NCI-H2196 (cell line): Measurements from ENCODE around the gene ZNF425.
"Not testable (repeated sequence)": the region's sequence is repeated elsewhere in the genome, so short reads cannot be mapped to it uniquely, and the experiment has no call there.

Experiments used
- DNase-seq: peaks from one replicate; lab custom pipeline; 2025; ENCODE audit not compliant: unreplicated experiment; lab: John Stamatoyannopoulos, UW

Gene ZNF425

DNA sequence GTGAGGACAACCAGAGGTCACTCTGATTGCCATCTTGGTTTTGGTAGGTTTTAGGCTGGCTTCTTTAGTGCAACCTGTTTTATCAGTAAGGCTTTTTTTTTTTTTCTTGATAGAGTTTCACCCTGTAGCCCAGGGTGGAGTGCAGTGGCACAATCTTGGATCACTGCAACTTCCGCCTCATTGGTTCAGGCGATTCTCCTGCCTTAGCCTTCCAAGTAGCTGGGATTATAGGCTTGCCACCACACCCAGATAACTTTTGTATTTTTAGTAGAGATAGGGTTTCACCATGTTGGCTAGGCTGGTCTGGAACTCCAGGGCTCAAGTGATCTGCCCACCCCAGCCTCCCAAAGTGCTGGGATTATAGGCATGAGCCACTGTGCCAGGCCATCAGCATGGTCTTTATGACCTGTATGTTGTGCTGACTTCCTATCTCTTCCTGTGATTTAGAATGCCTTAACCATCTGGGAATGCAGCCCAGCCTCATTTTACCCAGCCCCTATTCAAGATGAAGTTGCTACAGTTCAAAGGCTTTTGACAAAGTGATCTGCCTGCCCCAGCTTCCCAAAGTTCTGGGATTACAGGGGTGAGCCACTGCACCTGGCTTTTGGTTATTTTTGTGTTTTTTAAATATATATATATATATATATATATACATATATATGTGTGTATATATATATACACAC is 7.0 kb upstream of the ZNF425 start:
- no peak for DNase-seq

DNA sequence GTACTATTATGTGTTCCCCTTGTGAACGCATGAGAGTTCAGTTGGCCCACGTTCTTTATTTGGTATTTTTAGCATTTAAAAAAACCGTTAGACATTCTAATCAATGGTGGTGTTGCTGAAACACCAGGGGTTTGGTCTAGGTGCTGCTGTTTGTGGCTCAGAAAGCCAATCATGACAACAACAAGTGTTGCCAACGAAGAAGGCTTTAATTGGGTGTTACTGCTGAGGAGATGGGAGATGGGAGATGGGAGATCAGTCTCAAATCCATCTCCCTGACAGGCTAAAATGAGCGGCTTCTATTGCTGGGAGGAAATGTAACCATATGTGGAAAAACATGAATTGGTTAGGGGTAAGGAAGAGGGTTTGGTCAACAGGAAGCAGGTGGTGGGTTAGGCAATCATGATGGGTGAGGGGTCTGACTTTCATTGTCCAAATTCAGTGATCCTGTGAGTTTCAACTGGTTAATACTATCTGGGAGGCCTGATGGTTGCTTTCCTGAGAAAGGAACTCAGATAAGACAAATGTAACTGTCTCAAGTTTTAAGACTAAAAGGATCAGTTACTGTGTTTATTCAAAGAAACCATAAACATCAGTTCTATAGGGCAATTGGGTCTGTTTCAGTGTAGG is 4.6 kb upstream of the ZNF425 start:
- no peak for DNase-seq

DNA sequence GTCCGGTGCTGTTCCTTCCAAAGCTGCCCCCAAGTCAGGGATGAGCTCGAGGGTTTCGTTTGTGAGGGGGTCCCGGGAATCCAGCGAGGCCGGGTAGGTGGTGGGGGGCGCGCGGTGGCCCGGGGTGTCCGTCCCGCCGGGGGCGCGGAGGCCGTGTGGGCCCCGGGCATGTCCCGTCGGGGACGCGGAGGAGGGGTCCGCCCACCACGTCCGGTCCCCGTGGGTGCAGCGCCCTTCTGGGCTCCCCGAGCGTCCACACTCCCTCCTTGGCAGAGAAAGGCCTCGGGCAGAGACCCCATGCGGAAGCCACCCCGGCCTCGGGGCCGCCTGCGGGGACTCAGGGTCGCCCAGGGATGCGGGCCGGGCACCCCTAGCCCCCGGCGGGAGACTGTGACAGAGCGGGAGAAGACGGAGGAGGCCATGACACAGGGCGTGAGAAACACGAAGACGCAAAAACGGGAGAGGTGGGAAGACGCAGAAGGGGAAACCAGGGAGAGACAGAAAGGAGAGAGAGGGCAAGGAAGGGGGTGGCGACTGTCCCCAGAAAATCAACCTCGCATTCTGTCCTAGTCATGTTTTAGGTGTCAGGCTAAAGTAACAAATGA is 640 bp upstream of the ZNF425 start:
- peak; percentile 51 for DNase-seq

- DNase-seq = no peak
Measured at GRCh38 chr7:149125189-149125862, 798 bp downstream of the ZNF425 start.

DNA sequence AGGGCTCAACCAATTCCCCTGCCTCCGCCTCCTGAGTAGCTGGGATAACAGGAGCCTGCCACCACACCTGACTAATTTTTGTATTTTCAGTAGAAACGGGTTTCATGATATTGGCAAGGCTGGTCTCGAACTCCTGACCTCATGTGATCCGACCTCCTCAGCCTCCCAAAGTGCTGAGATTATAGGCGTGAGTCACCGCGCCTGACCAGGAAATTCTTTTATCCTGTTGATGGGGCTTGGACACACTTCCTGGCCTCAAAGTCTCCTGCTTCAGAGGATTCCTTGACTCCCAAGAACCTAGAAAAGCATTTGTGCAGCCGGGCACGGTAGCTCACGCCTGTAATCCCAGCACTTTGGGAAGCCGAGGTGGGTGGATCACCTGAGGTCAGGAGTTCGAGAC is 16.2 kb downstream of the ZNF425 start:
- DNase-seq = no peak

DNA sequence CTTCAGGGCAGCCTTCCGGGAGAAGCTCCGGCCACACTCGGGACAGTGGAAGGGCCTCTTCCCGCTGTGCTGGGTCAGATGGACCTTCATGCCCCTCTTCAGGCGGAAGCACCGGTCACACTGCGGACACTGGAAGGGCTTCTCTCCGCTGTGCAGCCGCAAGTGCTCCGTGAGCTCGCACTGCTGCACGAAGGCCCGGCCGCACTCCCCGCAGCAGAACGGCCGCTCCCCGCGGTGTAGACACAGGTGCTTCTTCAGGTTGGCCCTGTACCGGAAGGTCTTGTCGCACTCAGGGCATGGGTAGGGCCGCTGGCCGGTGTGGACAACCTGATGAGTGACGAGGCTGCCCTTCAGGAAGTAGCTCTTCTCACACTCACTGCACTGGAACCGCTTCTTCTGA is 21.4 kb downstream of the ZNF425 start:
- no peak for DNase-seq

DNA sequence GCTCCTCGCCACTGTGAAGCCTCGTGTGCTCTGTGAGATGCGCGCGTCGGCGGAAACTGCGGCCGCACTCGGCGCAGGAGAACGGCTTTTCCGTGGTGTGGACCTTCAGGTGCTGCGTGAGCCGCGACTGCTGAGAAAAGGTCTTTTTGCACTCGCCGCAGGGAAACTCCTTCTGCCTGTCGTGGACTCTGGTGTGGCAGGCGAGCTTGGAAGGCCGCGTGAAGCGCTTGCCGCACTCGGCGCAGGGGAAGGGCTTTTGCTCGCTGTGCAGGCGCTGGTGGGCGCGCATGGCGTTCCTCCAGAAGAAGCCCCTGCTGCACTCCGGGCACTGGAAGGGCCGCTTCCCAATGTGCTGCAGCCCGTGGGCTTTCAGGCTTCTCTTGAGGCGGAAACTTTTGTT is 21.9 kb downstream of the ZNF425 start:
- DNase-seq = no peak

DNA sequence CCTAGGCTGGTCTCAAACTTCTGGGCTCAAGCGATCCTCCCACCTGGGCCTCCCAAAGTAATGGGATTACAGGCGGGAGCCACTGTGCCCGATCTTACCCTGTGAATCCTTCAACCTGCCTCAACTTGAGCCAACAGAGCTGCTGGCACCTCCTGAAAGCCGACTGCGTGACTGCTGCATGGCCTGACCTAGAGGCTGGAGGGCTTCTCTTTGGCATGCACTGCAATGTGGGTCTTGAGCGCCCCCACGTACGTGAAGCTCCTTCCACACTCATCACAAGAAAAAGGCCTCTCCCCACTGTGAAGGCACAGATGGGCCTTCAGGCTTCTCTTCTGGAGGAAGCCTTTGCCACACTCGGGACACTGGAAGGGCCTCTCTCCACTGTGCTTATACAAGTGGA is 22.7 kb downstream of the ZNF425 start:
- no peak for DNase-seq

DNA sequence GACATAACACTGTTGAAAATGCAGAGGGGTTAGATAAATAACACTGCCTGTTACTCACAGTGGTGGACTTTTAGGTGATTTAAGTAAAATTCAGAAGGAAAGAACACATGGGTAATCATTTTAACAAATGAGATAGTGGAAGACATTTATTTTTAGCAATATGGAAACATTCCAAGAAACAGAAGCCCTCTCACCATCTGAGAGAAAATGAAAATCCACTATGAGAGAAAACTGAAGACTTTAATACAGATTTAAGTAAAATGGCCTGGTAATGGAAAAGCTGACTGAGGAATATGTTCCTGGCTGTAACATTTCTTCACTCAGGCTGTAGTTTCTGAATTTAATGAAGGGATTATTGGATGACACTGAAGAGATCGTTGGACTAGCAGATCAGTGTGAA is 23.5 kb downstream of the ZNF425 start:
- no peak for DNase-seq

DNA sequence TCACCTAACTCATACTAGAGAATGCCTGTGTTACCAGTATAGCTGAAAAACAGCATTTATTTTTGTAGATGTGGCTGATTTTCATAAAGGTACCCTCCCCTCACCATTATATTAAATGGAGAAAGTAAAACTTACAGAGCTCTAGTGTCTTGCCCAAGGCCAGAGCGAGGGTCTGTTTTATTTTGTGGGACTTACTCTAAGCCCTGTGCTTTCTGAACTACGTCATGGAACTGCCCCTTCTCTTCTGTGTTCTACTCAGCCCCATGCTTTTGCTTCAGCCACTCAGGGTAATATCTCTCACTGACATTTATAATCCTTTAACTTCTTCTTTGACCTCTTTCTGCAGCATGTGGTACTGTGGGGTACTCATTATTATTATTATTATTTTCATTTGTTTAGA is 25.3 kb downstream of the ZNF425 start:
- no peak for DNase-seq

- DNase-seq = no peak
Measured at GRCh38 chr7:149099058-149099457, 27.1 kb downstream of the ZNF425 start.

DNA sequence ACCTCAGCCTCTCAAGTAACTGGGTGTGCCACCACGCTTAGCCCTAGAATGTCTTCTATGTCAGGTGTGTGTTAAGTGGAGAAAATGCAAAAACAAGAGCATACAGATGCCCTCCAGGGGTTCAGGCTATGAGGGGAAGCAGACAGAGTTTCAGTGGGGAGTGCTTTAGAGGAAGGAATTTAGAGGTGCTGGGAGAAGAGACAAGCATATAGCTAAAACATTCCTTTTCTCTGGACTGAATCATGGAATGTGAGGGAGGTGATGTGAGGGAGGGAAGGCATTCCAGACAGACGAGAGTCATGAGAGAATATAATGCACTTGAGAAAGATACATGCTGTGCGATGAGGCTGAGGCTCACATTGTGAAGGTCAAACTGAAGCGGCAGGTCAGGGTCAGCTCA is 29.0 kb downstream of the ZNF425 start:
- no peak for DNase-seq

- no peak for DNase-seq
Measured at GRCh38 chr7:149093228-149093627, 32.9 kb downstream of the ZNF425 start.

DNA sequence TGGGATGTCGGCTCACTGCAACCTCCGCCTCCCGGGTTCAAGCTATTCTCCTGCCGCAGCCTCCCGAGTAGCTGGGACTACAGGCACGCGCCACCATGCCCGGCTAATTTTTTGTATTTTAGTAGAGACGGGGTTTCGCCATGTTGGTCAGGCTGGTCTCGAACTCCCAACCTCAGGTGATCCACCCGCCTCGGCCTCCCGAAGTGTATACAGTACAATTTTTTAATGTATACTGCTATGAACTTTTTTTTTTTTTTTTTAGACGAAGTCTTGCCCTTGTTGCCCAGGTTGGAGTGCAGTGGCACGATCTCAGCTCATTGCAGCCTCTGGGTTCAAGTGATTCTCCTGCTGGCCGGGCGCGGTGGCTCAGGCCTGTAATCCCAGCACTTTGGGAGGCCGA is 33.9 kb downstream of the ZNF425 start:
- DNase-seq = not testable (repeated sequence)

DNA sequence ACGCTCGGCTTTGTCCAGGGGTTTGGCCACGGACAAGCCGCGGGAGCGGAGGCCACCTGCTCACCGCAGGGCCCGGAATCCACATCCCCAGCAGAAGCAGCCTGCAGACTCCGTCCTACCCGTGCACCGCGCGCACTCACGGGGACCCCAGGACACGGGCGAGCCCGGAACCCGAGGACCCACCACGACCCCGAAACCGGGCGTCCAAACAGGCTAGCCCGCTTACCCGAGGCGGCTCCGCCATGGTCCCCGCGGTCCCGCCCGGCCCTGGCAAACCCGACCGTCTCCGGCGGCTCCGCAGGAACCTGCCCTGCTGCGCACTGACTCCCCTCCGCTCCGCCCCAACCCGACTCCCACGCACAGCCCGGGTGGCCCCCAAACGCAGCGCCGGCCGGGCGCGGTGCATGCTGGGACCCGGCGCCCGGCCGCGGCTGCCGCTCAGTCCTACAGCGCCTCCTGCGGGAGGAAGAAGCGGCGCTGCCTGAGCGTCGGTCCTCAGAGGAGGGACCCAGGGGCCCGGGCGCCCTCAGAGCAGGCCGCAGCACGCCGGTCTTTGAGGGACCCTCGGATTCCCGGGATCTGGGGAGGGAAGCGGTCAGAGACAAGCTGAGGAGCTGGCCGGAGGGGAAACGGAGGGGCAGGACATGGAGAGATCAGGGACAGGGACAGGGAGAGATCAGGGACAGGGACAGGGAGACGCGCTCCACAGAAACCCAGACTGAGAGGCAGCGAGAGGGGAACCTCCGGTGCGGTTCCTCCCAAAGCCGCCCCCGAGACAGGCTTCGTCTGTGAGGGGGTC is 35.5 kb downstream of the ZNF425 start, which contains the start of gene ZNF786:
Gene ZNF786 (minus strand): TSS at position 322 of the 799 bp plus-strand sequence. CDS start 78 bp downstream, at position 244.
- DNase-seq = peak; percentile 93

DNA sequence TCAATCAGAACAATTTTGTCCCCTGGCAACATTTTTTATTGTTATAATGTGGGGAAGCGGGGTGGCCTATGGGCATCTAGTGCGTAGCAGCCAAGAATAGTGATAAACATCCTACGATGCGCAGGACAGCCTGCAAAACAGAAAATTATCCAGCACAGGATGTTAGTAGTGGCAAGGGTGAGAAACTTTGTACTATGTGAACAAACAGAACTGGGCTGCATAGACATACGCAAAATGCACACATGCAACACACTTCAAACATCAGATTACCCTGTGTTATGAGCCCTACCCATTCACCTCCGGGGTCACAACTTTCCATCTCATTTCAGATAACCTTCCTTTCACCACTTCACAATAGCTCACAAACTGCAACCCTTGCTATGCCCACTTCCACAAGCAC is 38.7 kb downstream of the ZNF425 start:
- no peak for DNase-seq

- no peak for DNase-seq
Measured at GRCh38 chr7:149085866-149086265, 40.3 kb downstream of the ZNF425 start.

DNA sequence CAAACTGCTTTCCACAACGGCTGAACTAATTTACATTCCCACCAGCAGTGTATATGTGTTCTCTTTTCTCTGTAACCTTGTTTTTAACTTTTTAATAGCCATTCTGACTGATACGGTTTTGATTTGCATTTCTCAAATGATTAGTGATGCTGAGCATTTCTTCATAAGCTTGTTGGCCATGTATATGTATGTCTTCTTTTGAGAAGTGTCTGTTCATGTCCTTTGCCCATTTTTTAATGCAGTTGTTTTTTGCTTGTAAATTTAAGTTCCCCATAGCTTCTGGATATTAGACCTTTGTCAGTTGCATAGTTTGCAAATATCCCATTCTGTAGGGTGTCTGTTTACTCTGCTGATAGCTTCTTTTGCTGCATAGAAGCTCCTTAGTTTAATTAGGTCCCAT is 41.7 kb downstream of the ZNF425 start:
- no peak for DNase-seq

- no peak for DNase-seq
Measured at GRCh38 chr7:149081914-149082313, 44.2 kb downstream of the ZNF425 start.

DNA sequence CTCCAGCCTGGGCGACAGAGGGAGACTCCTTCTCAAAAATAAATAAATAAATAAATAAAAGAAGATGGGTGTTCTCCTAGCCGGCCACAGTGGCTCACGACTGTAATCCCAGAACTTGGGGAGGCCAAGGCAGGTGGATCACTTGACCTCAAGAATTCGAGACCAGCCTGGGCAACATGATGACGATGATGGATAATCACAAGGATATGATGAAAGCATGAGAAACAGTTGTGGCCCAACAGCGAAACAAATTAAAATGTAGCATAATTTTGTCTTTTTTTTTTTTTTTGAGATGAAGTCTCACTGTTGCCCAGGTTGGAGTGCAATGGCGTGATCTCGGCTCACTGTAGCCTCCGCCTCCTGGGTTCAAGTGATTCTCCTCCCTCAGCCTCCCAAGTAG is 48.5 kb downstream of the ZNF425 start:
- no peak for DNase-seq

DNA sequence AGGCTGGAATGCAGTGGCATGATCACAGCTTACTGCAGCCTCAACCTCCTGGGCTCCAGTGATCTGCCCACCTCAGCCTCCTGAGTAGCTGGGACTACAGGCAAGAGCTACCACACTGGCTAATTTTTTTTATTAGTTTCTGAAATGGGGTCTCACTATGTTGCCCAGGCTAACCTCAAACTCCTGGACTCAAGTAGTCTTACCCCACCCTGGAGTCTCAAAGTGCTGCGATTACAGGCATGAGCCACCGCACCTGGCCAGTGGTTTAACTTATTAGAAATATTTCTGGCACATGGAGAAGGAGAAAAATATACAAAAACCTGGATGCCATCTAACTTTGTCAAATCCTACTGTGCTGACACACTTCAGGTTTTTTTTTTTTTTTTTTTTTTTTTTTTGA is 50.8 kb downstream of the ZNF425 start:
- DNase-seq = no peak
